Right lobe of liver (tissue), 4 donors: ENCODE measurements around the gene DCST2.

ENCODE experiments used
- POLR2A ChIP-seq: fragments of 450-650 bp; IDR thresholded peaks from one replicate; pipeline ENCODE4 v1.6.1; 2017; ENCODE audit warnings: antibody characterized with exemption, mild to moderate bottlenecking
- TF ChIP-seq, protein P1 (sequence below), 4 donors: fragments of 200-600 bp in 3 of 4; fragments of 450-650 bp in 1 of 4; IDR thresholded peaks; one replicate each; pipeline versions ENCODE4 v1.5.1 to v1.8.0; 2016 to 2022; ENCODE audit warnings: antibody characterized with exemption in 4 of 4, mild to moderate bottlenecking in 2 of 4
- donor health status: DM: no; HTN: no; CAD: no.
- donor health status: DM: no; HTN: no; CAD: no.
- donor health status: DM: no; HTN: yes; CAD: no.

DNA sequence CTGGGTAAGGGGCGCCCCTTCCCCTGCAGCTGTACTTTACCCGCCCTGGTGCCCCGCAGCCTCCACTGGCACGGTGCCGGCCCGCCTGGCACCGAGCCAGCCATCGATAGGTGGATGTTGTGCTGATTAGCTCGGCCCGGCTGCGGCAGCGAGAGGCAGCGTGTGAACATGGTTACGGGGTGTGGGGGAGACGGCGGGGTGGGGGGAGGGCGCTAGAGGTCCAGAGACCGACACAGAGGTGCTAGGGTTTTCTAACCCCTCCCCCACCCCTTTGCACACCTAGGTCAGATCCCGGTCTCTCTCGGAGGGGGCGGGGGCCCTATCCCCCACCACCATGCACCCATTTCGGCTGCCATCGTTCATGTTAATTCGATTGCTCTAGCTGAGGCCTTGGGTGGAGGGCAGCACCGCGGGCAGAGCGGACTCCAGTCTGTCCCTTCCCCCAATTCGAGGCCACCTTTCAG is 36.6 kb upstream of the DCST2 start:
- TF ChIP-seq, protein P1, sequence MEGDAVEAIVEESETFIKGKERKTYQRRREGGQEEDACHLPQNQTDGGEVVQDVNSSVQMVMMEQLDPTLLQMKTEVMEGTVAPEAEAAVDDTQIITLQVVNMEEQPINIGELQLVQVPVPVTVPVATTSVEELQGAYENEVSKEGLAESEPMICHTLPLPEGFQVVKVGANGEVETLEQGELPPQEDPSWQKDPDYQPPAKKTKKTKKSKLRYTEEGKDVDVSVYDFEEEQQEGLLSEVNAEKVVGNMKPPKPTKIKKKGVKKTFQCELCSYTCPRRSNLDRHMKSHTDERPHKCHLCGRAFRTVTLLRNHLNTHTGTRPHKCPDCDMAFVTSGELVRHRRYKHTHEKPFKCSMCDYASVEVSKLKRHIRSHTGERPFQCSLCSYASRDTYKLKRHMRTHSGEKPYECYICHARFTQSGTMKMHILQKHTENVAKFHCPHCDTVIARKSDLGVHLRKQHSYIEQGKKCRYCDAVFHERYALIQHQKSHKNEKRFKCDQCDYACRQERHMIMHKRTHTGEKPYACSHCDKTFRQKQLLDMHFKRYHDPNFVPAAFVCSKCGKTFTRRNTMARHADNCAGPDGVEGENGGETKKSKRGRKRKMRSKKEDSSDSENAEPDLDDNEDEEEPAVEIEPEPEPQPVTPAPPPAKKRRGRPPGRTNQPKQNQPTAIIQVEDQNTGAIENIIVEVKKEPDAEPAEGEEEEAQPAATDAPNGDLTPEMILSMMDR (IDR thresholded peaks at IDR 0.05), result no peak
- TF ChIP-seq POLR2A, result no peak
